HepG2 (cell line): Measurements from ENCODE around the gene MYO1E. TPM values are rescaled to one million over a fixed set of nuclear protein-coding genes. Genes with fewer than 3 reads are reported as not detected.

ENCODE experiments used
- ASH2L ChIP-seq: fragments of 300-600, 200-600 bp; sonication (generic); IDR thresholded peaks from 2 replicates; pipeline ENCODE4 v1.7.0; 2017; ENCODE audit warnings: low read depth, mild to moderate bottlenecking, moderate library complexity, mixed read lengths, low read length; ENCODE audit not compliant: insufficient read length
- HOXD1 ChIP-seq: sonication (generic); formaldehyde crosslinking; IDR thresholded peaks from 2 replicates; pipeline ENCODE4 v1.5.0; 2020; ENCODE audit warnings: missing genetic modification reagents
- KLF6 ChIP-seq: IDR thresholded peaks from 2 replicates; pipeline ENCODE4 v1.8.0; 2016; ENCODE audit warnings: missing biosample characterization, missing genetic modification reagents
- MEF2D ChIP-seq: sonication (generic); formaldehyde crosslinking; IDR thresholded peaks from 2 replicates; pipeline ENCODE4 v1.5.1; 2020; ENCODE audit warnings: mild to moderate bottlenecking, missing genetic modification reagents
- MLX ChIP-seq: IDR thresholded peaks from 2 replicates; pipeline ENCODE4 v1.6.1; 2016
- MXD4 ChIP-seq: IDR thresholded peaks from 2 replicates; pipeline ENCODE4 v1.6.1; 2016; ENCODE audit warnings: mild to moderate bottlenecking, missing biosample characterization, missing genetic modification reagents
- NR2F2 ChIP-seq: IDR thresholded peaks from 2 replicates; pipeline ENCODE4 v1.6.1; 2012; ENCODE audit warnings: low read depth, inconsistent platforms, borderline replicate concordance
- SP140L ChIP-seq: sonication (generic); formaldehyde crosslinking; IDR thresholded peaks from 2 replicates; pipeline ENCODE4 v1.4.0; 2020; ENCODE audit warnings: missing genetic modification reagents, borderline replicate concordance
- ZBTB10 ChIP-seq: sonication (generic); formaldehyde crosslinking; IDR thresholded peaks from 2 replicates; pipeline ENCODE4 v1.4.0; 2020; ENCODE audit warnings: missing genetic modification reagents, borderline replicate concordance
- ZBTB40 ChIP-seq, 2 experiments: fragments of 450-650 bp in 1 of 2; sonication (generic) in 1 of 2; formaldehyde crosslinking in 1 of 2; IDR thresholded peaks; 2 replicates each; pipeline versions ENCODE4 v1.6.1 to v1.8.0; 2016 to 2022; ENCODE audit warnings: antibody characterized with exemption in 1 of 2, mild to moderate bottlenecking in 1 of 2, missing genetic modification reagents in 1 of 2
- ZNF326 ChIP-seq: sonication (generic); formaldehyde crosslinking; IDR thresholded peaks from 2 replicates; pipeline ENCODE4 v1.4.0; 2020; ENCODE audit warnings: missing genetic modification reagents, borderline replicate concordance
- ZNF607 ChIP-seq: sonication (generic); formaldehyde crosslinking; IDR thresholded peaks from 2 replicates; pipeline ENCODE4 v1.5.1; 2020; ENCODE audit warnings: missing genetic modification reagents, mild to moderate bottlenecking, borderline replicate concordance
- ZNF614 ChIP-seq: IDR thresholded peaks from 2 replicates; pipeline ENCODE4 v1.6.1; 2018; ENCODE audit warnings: missing biosample characterization, missing genetic modification reagents, inconsistent platforms, borderline replicate concordance
- ZNF660 ChIP-seq: sonication (generic); formaldehyde crosslinking; IDR thresholded peaks from 2 replicates; pipeline ENCODE4 v1.5.1; 2020; ENCODE audit warnings: mild to moderate bottlenecking, low read depth, missing genetic modification reagents, borderline replicate concordance
- ZSCAN25 ChIP-seq: sonication (generic); formaldehyde crosslinking; IDR thresholded peaks from 2 replicates; pipeline ENCODE4 v1.8.0; 2022; ENCODE audit warnings: mild to moderate bottlenecking, missing genetic modification reagents
- polyA plus RNA-seq, 8 experiments: library from polyadenylated mRNA; depleted of rRNA in 3 of 8; stranded (reverse) in 7 of 8; unstranded in 1 of 8; fragments of >200 nt; fragmentation: Illumina TruSeq in 4 of 8; extraction: Trizol in 4 of 8; gene quantifications; 2 replicates each; pipeline versions ENCODE4 v1.2.1 to v1.2.3, GENCODE V29; 2011 to 2016; ENCODE audit warnings: low read depth in 4 of 8, missing spikeins in 1 of 8, mixed read lengths in 1 of 8; ENCODE audit not compliant: insufficient read depth in 1 of 8
- total RNA-seq, 5 experiments: library from RNA; depleted of rRNA; stranded (reverse); fragments of >200 nt; fragmentation: Illumina TruSeq; extraction: Trizol; gene quantifications; 2 replicates each; pipeline ENCODE4 v1.2.3, GENCODE V29; 2016; ENCODE audit warnings: low read depth in 1 of 5

MYO1E gene
- total and polyA plus RNA-seq, 2 of the 13 experiments (the other 11 are each of a cell fraction or from before 2014, with no cell fraction given), result 15.7 to 25.1 TPM

GRCh38 chr15:59276225-59277178, 96.2 kb downstream of the MYO1E start (continued):
- TF ChIP-seq MEF2D (CRISPR knock-in tag), result peak; percentile 69; the same call in 1 of the 2 replicates
- TF ChIP-seq SP140L (CRISPR knock-in tag), result no peak
- TF ChIP-seq ZNF326 (CRISPR knock-in tag), result no peak
- TF ChIP-seq MXD4 (CRISPR knock-in tag), result peak; percentile 79
- TF ChIP-seq HOXD1 (CRISPR knock-in tag), result peak; percentile 76; the same call in 1 of the 2 replicates
- no peak for TF ChIP-seq ZNF660 (CRISPR knock-in tag)
- TF ChIP-seq ASH2L, result peak; percentile 64
- TF ChIP-seq ZNF614 (CRISPR knock-in tag), result peak; percentile 75; the same call in 1 of the 2 replicates
- peak; percentile 60; the same call in 1 of the 2 replicates for TF ChIP-seq NR2F2
- TF ChIP-seq KLF6 (CRISPR knock-in tag), result peak; percentile 64; the same call in 1 of the 2 replicates
- no peak for TF ChIP-seq ZBTB40 (IDR thresholded peaks at IDR 0.05)
- TF ChIP-seq ZBTB40 (CRISPR knock-in tag; IDR thresholded peaks at IDR 0.05), result no peak; the same call in 1 of the 2 replicates
- TF ChIP-seq ZSCAN25, result 0 out of 2 replicates have a peak, but pooled peaks have one; percentile 46
- TF ChIP-seq ZNF607 (CRISPR knock-in tag), result peak; percentile 56; the same call in 1 of the 2 replicates
- peak; percentile 43 for TF ChIP-seq MLX (CRISPR knock-in tag)
- TF ChIP-seq ZBTB10 (CRISPR knock-in tag), result peak; percentile 99
